H7 (cell line): Measurements from ENCODE around the gene PPP1R14B. TPM values are rescaled to one million over a fixed set of nuclear protein-coding genes. Genes with fewer than 3 reads are reported as not detected.

Experiments used
- total RNA-seq: library from RNA; depleted of rRNA; stranded (reverse); fragments of >200 nt; shearing (Covaris generic); gene quantifications from 2 replicates; pipeline ENCODE4 v1.2.3, GENCODE V29; 2014; rRNA removed

PPP1R14B gene
- total RNA-seq, 1 experiment from 2014 or later, result 540 TPM

Other genes starting within 250 kb of the PPP1R14B start
- gene FLRT1, start 211.0 kb downstream of the PPP1R14B start, total RNA-seq, result 0.94 and 1.7 TPM in 2 replicates
- 30.9 and 52.9 TPM in 2 replicates for gene MACROD1, start 80.8 kb downstream of the PPP1R14B start, total RNA-seq
- gene STIP1, start 60.8 kb downstream of the PPP1R14B start, total RNA-seq, result 263 and 278 TPM in 2 replicates
- 0.15 and 0.80 TPM in 2 replicates for gene FERMT3, start 40.2 kb downstream of the PPP1R14B start, total RNA-seq
- 75.6 and 76.0 TPM in 2 replicates for gene TRPT1, start 20.8 kb downstream of the PPP1R14B start, total RNA-seq
- 73.3 and 75.9 TPM in 2 replicates for gene NUDT22, start 20.7 kb downstream of the PPP1R14B start, total RNA-seq
- 12.0 and 18.0 TPM in 2 replicates for gene DNAJC4, start 16.4 kb downstream of the PPP1R14B start, total RNA-seq
- 17.6 and 22.4 TPM in 2 replicates for gene VEGFB, start 12.4 kb downstream of the PPP1R14B start, total RNA-seq
- 62.0 and 63.8 TPM in 2 replicates for gene FKBP2, start 5.8 kb downstream of the PPP1R14B start, total RNA-seq
- gene PLCB3, start 4.6 kb upstream of the PPP1R14B start, total RNA-seq, result 70.0 and 87.0 TPM in 2 replicates
- 46.0 and 71.8 TPM in 2 replicates for gene BAD, start 37.7 kb upstream of the PPP1R14B start, total RNA-seq
- gene GPR137, start 38.9 kb upstream of the PPP1R14B start, total RNA-seq, result 26.3 and 29.5 TPM in 2 replicates
- not detected in 2 replicates for gene KCNK4, start 44.4 kb upstream of the PPP1R14B start, total RNA-seq
- 0.38 and 1.00 TPM in 2 replicates for gene CATSPERZ, start 53.4 kb upstream of the PPP1R14B start, total RNA-seq
- 80.5 and 94.8 TPM in 2 replicates for gene ESRRA, start 58.6 kb upstream of the PPP1R14B start, total RNA-seq
- 261 and 314 TPM in 2 replicates for gene TRMT112, start 70.6 kb upstream of the PPP1R14B start, total RNA-seq
- gene PRDX5, start 71.2 kb upstream of the PPP1R14B start, total RNA-seq, result 272 and 303 TPM in 2 replicates
- 7.7 and 9.9 TPM in 2 replicates for gene CCDC88B, start 93.3 kb upstream of the PPP1R14B start, total RNA-seq
- 16.0 and 17.6 TPM in 2 replicates for gene RPS6KA4, start 112.2 kb upstream of the PPP1R14B start, total RNA-seq